GM19452 (cell line): ENCODE data around the gene FNDC3A.

Experiments used
- ATAC-seq: cut with Tn5 transposase; IDR thresholded peaks from one replicate; pipeline ENCODE4 v1.9.1; 2021; ENCODE audit not compliant: unreplicated experiment

FNDC3A gene

DNA sequence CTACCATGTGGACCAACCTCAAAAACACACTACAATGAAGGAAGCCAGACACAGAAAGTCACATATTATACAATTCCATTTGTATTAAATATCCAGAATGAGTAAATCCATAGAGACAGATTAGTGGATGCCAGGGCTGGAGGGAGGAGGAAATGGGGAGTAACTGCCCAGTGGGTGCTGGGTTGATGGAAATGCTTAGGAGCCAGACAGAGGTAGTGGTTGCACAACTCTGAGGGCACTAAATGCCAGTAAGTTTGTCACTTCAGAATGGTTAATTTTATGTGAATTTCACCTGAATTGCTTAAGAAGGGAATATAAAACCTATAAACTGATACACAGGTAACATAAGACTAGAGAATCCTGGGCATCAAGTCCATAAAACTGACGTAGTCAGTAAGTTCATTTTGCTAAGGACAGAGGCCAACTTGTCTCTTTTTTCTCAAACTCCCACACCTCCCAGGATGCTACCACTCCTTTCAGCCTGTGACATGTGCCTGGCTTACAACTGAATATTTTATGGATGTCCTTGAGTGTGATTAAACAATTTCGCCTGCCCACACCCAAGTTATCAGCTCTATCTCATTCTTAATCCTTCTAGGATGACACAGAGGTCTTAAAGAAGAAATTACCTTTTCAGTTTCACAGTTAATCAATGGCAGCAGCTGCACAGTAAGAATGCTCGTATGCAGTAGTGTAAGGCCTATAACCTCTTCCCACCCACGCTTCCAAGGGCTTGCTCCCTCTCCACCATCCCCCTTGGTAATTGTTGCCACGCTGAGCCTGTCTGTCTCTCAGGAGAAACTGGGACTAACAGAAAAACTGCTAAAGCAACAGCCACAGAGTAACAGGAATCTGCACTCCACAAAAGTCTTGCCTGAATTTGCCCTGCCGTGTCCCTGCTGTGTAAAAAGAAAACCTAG lies 238.5 kb downstream of the FNDC3A start:
- no peak for ATAC-seq

DNA sequence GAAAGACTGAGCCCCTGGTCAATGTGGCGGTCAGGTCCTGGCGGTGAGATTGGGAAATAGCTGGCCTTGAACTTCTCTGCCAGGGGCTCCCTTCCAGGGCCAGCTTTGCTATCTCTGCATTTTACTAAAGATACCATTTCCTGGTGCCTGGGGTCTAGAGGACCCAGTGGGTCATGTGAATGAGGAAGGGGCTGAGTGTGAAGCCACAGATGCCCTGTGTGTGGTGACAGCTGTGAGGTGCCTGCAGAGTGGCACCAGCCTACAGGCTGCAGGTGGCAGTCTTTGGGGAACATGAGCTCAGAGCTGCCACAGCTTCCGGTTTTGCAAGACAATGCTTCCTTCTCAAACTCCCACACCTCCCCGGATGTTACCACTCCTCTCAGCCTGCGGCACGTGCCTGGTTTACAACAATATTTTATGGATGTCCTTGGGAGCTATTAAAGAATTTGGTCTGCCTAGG lies 239.2 kb downstream of the FNDC3A start:
- ATAC-seq = peak; percentile 63

DNA sequence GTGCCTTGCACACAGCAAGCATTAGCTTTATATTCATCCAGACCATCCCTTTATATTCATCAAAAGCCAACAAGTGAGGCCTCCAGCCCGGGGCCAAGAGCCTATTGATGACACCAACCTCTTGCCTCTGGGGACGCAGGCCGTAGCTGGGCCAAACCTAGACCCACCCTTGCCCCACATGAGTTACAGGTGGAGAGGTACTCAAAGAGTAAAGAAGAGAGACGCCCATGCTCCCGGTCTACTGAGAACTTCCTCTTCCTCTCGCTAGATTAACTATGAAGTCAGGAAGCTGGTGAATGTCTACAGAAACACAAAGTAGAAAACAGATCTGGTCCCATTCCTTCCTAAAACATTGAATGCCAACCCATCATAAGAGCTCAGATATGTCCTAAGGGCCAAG lies 240.6 kb downstream of the FNDC3A start:
- ATAC-seq = no peak

DNA sequence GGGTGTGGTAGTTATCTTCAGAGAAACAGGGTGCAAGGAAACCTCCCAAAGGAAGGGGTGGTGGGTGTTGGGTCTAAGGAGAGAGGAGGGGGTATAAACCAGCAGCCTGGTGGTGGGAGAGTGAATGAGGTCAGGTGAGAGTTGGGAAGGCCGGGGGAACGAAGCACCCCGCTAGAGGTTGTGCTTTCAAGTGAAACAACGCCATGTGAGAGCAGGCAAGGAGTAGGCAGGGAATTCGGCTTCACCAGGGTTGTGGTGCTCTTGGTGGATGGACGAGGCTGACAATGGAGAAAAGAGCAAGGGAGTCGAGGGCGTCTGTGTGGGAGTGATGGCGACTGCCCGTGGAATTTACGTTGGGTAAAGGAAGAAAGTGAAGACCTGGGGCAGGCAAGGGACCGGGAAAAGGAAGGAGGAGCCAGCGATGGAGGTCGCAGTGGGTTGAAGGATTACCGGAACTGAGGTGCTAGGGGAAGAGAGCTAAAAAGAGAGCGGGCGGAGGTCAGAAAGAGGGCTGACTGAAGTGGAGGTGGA lies 242.3 kb downstream of the FNDC3A start:
- ATAC-seq = no peak

DNA sequence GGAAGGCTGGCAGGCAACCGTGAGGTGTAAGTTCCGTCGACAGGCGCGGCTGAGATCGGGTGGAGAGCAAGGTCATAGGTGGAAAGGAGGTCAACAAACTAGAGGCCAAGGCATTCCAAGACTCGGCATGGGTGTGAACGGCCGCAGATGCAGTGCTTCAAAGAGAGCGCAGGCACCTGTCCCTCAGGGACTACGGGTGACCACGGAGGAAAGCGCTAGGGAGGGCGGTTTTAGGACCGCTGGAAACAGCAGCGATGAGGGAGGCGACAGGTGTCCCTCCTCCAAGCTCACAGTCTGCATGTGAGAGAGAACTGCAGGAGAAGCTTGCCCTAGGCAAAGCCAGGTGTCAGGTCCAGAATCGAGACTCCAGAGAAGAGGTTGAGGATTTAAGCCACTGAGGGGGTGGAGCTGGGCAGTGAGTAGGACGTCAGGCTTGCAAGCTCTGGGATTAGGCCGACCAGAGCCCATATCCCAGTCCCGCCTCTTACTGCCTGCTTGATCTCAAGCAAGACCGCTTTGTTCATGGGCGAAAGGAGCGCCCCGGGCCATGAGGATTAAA lies 242.9 kb downstream of the FNDC3A start:
- no peak for ATAC-seq

DNA sequence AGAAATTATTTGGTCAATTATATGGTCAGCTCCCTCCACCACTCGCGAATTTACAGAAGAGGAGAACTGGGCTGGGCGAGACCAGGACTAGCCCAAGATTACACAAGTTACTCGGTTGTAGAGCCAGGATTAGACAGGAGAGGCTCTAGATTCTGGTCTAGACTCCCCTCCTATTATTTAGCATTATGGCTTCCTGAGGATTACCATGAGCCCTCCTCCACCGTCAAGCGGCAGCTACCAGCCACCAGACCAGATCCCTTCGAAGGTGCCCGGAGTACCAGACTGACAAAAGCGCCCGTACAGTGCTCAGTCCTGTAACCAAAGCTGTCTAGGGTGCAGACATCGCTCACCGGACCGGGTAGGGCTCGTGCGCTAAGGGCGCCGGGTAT lies 243.9 kb downstream of the FNDC3A start:
- no peak for ATAC-seq

DNA sequence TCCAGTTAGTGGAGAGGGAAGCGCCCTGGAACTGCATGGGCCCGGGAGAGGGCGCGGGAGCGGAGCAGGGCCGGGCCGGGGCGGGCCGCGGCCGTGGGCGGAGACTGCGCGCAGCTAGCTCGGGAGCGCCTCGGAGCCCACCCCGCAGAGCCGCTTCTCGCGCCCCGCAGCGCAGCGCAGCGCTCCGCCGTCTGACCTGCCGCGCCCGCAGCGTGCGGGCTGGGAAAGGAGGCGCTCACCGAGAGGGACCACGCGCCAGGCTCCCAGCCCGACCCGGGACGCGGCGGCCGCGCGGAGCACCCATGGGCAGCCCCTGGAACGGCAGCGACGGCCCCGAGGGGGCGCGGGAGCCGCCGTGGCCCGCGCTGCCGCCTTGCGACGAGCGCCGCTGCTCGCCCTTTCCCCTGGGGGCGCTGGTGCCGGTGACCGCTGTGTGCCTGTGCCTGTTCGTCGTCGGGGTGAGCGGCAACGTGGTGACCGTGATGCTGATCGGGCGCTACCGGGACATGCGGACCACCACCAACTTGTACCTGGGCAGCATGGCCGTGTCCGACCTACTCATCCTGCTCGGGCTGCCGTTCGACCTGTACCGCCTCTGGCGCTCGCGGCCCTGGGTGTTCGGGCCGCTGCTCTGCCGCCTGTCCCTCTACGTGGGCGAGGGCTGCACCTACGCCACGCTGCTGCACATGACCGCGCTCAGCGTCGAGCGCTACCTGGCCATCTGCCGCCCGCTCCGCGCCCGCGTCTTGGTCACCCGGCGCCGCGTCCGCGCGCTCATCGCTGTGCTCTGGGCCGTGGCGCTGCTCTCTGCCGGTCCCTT lies 244.5 kb downstream of the FNDC3A start, which contains the start of gene MLNR:
TSS of gene MLNR (plus strand) at position 303 of the 820 bp plus-strand sequence. CDS start at position 303, 0 bp downstream.
- no peak for ATAC-seq

DNA sequence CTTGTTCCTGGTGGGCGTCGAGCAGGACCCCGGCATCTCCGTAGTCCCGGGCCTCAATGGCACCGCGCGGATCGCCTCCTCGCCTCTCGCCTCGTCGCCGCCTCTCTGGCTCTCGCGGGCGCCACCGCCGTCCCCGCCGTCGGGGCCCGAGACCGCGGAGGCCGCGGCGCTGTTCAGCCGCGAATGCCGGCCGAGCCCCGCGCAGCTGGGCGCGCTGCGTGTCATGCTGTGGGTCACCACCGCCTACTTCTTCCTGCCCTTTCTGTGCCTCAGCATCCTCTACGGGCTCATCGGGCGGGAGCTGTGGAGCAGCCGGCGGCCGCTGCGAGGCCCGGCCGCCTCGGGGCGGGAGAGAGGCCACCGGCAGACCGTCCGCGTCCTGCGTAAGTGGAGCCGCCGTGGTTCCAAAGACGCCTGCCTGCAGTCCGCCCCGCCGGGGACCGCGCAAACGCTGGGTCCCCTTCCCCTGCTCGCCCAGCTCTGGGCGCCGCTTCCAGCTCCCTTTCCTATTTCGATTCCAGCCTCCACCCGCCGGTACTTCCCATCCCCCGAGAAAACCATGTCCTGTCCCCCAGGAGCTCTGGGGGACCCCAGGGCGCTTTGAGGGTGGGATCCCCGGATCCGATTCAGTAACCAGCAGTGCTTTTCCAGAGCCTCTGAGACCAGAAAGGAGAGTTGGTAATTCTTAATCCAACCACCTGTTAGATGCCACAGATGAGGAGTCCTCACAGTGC lies 245.3 kb downstream of the FNDC3A start:
- ATAC-seq = no peak

DNA sequence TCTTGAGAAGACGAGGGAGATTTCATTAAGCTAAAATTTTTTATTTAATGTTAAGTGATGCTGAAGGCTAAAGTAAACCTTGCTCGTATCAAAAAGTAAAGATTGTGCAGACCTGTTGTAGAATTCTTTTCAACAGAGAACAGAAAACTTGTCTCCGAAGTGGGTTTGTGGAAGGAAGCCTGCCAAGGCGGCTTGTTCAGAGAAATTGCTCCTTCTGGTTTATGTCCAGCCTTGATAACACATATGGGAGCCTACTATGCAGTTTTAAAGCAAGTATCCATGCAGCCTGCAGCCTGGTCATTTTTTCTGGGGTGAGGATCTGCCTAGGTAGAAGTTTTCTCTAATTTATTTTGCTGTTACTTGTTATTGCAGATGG lies 245.9 kb downstream of the FNDC3A start:
- ATAC-seq = no peak

DNA sequence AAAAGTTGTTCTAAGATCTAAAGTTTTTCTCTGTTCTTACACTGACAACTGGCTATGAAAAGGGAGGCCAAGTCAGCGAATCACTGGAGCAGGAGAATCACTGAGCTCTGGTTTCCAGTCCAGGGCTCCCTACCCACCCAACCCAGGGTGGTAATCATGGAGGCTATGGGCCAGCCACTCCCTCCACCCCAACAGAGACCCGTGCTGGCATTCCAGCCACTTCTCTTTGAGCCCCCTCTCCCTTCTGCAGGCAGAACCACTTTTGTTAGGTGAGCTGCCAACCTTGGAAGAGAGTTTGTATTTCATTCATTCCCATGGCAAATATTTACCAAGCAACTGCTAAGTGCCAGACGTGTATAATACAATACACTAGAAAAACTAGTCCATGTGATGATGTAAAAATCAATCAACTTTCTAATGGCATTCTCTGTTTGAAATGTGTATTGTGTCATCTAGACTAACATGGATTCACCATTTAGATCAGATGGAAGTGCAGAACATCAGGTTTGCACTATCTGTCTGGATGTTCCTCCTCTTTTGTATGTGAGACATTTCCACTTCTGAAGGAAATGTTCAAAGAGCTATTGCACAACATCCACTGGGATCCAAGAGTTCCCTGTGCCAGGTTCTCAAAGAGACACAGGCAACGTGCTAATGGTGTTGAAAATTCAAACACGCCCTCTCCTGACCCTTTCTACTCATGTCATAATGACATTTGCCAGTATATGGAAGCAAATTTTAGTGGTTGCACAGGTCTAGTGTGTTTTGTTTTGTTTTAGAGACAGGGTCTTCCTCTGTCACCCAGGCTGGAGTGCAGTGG lies 249.7 kb downstream of the FNDC3A start:
- ATAC-seq = no peak

DNA sequence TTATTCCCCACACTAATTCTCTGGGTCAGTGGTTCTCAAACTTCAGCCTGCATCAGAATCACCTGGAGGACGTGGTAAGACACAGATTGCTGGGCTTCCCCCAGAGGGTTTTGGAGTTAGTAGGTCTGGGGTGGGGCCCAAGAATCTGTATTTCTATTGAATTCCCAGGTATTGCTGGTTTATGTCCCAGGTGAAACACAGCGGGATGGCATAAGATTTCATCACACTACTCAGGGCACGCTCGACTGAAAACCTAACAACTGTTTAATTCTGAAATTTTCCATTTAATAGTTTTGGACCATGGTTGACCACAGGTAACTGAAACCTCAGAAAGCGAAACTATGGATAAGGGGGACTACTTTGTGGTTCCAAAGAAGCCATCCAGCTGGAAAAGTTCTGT lies 250.9 kb downstream of the FNDC3A start:
- no peak for ATAC-seq

DNA sequence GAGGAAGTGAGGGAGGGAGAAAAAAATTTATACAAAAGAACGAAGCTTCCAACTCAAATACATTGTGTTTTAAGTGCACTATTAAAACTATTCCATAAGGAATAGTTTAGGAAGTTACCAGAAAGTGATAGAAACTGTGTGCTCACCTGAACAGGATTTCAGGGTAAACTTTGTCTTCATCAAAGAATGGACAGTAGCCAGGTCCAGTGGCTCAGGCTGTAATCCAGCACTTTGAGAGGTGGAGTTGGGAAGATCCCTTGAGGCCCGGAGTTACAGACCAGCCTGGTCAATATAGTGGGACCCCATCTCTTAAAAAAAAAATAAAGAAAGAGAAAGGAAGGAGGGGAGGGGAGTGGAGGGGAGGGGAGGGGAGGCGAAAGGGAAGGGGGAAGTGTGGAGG lies 259.0 kb downstream of the FNDC3A start:
- ATAC-seq = no peak

DNA sequence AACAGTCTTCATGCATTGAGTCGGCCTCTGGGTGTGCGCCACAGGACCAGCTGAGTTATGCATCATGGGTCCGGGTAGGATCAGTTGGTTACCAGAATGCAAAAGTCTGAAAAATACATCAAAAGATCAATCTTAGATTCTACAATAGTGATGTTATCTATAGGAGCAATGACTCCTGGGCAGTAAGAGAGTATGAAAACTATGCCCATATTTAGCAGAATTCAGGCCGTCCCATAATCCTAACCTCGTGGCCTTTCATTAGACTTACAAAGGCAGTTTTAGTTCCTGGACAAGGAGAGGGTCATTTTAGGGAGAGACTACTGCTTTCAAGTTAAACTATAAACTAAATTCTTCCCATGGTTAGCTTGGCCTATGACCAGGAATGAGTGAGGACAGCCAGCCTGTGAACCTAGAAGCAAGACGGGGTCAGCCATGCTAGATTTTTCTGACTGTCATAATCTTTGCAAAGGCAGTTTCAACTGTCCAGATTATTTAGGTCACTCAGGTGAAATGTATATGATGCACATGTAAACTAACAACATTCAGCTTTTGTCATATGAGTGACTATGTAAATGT lies 260.2 kb downstream of the FNDC3A start:
- no peak for ATAC-seq

DNA sequence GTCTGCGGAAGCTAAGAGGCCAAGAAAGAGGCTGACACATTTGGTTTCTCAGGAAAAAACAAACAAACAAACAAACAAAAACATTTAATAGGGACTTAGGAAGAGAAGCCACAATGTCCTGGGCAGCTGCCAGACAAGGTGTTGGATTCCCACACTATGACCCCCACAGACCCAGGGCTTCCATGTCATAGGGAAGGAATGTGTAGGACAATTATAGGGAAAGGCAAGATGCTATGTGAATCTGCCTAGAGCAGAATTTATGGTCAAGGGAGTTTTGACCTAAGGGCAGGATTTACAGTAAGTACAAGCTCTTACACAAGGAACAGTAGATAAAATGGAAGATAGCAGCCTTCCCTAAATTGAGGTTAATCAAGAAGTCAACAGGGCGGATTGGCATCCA lies 262.9 kb downstream of the FNDC3A start:
- no peak for ATAC-seq

DNA sequence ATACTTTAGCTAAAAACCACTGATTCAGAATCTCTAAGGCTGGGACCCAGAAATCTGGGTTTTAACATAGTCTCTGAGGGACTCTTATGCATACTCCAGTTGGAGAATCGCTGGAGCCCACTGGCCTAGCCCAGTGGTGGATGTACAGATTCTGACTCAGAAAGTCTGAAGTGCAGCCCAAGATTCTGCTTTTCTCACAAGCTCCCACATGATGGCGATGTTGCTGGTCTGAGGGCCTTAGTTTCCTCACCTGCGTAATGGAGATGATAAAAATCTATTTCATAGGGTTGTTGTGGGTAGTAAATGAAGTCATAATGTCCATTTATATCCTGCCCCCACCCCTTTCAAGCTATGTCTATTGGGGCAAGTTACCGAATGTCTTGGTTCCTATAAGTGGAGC lies 264.3 kb downstream of the FNDC3A start:
- ATAC-seq = no peak

DNA sequence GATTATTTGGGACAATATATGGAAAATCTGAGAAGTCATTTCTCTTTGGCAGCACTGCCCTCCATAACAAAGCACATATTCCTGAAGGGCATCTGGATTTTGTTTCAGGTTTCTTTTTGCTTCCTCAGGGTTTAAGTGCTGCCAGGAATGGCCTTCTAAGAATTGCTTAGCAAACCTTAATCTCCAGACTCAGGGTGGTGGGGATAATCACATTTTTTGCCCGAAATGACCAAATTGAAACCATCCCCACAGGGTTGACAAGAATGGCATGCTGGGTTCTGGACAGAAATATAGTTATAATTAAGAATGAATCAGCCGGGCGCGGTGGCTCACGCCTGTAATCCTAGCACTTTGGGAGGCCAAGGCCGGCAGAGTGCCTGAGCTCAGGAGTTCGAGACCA lies 265.6 kb downstream of the FNDC3A start:
- ATAC-seq = no peak

DNA sequence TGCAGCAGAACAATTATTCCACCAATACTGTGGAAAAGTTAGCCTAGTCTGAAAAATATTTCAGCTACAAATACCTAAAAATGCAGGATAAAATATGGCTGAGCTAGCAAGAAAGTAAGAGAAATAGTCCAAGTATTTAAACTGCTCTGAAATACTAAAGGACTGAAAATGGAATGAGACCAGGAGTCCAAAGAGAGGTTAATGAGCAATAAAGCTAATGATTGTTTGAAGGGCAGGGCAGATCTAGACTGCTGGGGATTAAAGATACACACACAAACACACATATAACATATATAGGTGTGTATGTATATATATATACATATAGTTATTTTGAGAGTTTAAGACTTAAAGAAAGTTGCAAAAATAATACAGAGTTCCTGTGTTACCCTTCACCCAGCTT lies 269.4 kb downstream of the FNDC3A start:
- ATAC-seq = no peak

DNA sequence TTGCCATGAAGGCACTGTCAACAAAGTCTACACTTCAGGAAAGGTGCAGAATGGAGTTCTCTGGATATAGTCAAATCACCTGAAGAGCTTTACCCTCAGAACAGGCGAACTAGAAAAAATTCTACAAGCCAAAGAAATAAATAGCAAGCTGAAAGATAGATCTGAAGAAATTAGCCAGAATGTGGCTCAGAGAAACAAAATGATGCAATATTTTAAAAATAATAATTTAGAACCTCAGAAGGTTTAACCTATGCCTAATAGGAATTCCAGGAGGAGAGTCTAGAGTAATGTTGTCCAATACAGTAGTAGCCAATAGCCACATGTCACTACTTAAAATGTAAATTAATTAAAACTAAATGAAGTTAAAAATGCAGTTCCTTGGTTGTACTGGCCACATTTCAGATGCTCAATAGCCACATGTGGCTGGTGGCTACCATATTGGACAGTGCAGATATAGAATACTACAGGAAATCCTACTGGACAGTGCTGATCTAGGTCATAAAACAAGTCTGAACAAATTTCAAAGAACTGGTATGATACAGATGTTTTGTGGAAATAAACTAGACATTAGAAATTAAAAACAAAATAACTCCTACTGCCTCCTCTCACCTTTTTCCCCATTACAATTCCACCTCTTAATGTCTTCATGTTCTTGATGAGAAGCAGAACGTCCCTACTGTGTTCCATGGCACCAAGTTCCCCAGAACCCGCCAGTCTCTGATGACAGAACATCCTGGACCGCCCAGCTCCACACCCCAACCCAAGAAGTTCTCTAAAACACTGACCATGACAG lies 271.3 kb downstream of the FNDC3A start:
- peak; percentile 43 for ATAC-seq
